ENCODE measurements around the gene RARRES2.

DNA sequence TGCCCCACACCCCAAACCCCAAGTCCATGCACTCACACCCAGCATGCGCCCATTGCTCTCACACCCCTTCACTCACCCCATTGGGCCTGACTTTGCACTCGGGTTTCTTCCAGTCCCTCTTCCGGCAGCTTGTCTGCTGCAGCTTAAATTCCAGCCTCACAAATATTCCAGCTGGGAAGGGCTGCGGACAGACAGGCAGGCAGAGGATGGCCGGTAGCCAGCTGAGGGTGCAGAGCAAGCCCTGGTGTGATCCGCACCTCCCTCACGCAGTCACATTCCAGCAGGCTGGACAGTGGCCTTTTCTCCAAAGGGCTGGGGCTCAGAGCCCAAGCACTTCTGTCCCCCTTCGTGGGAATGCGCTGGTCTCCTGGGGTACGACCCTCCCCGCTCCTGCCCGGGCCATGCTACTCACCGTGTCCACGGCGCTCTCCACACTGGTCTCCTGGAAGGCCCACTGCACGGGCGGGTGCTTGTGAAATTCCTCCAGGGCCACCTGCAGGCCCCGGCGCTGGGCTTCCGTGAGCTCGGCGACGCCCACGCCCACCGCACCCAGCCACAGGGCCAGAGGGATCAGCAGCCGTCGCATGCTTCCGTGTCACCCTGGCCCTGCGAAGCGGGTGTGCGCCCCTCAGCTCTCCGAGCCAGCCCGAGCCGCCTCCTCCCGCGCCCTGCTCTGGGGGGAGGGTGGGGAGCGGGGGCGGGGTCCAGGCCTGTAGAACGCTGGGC, 1.2 kb downstream of the RARRES2 start:
- TF ChIP-seq EZH2 (IDR thresholded peaks at IDR 0.05; ENCODE audit: insufficient read depth, poor library complexity, severe bottlenecking) (no peak), EZH2phosphoT487 (IDR thresholded peaks at IDR 0.05; ENCODE audit: insufficient read depth, low read depth) (no peak)

Measured in GM23248 (cell line).